HG03159 (cell line): ENCODE measurements around the gene CCDC85C.
A peak's percentile ranks its signal among the peaks of the same experiment; 100 is the strongest.

Source experiments
- ATAC-seq: cut with Tn5 transposase; IDR thresholded peaks from one replicate; pipeline ENCODE4 v1.9.1; 2021; ENCODE audit warnings: mild to moderate bottlenecking, moderate library complexity; ENCODE audit not compliant: unreplicated experiment

CCDC85C gene

DNA sequence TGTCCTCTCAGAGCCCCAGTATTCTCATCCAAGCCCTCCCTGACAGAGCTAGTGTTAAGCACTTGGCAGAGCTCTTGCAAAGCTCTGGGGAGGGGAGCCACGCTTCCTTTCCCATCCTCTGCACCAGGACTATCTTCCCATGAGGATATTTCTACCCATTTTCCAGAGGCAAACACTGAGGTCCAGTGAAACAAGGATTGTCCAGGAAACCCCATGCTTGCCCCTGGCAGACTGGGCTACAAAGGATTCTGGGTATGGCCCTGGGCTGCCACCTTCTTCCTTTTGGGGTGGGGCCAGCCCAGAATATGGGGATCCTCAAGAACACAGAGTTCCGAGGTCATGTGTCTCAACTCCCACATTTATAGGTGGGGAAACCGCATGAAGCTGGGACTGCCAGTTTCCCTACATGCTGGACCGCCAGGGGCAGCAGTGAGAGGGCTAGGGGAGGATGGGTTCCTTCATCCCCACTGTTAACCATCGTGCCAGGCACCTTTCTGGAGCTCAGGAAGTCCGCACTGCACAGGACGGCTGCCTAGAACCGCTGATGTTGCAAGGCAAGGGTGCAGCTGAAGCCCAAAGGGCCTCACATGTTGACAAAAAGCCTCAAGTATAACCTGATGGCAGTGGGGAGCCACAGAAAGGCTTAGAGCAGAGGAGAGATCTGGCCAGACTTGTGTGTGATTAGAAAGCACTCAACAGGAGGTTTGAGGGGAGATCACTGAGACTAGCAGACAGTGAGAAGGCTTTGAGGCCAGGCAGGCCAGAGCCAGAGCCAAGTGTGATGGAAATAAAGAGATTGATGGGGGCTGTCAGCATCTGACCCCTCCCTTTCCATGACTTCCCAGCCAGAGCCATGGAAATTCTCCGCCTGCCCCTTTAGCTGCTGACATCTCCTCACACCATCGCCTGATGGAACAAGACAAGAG lies 5.5 kb upstream of the CCDC85C start:
- no peak for ATAC-seq

DNA sequence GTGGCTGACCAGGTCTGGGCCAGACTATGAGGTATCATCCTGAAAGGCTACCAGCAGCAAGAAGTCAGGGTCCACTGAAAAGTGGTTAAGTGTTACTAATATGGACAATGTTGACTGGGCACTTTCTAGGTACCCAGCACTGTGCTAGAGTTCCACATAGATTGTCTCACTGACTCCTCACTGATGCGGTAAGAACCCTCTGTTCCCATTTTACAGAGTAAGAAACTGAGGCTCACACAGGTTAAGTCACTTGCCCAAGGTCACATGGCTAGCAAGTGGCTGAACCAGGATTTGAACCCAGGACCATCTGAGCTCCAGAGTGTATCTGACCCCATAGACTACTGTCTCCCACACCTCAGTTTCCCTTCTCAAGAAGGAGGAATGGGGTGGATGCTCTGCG lies 4.6 kb upstream of the CCDC85C start:
- ATAC-seq: no peak

DNA sequence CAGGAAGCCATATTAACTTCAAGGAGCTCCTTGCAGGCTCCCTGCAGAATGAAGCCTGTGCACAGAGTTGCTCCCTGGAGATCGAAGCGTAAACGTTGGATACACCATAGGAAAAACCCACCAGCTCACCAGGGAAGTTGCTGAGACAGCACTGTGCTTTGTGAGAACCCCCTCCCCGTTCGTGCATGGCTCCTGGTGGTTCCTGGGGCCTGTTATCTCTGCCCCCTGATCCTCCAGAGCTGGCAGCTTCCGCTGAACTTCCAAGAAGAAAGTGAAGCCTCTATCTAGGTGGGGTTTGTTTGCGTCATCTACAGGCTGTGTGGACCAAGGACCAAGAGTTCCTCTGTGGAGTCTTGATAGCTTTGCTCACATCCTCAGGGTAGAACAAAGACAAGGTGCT lies 2.4 kb upstream of the CCDC85C start:
- no peak for ATAC-seq

DNA sequence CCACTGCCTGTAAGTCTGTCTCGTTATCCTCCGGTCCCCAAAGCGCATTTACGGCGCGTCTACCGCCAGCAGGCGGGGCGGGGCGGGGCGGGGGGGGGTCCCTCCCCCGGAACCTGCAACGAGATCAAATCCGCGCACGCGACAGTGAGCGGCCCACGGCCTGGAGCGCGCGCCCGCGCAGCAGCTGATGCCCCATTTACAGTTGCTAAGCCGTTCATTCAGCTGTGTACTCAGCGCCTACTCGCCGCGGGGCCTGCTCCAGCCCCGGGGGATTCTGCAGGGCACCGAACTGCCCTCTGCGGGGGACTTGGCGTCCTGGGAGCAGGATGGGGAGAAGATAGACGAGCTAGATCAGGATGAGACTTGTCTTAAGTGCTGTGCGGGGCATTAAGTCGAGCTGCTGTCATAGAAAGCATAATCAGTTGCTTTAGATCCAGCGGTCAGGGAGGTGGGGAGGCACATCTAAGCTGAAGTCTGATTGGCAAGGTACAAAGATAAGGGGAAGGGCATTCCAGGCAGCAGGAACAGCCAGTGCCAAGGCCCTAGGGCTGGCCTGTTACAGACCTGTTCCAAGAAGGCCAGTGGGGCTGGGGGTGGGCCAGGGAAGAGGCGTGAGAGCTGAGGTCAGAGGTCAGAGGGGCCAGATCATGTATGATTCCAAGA lies 1.4 kb upstream of the CCDC85C start:
- peak; percentile 27 for ATAC-seq

DNA sequence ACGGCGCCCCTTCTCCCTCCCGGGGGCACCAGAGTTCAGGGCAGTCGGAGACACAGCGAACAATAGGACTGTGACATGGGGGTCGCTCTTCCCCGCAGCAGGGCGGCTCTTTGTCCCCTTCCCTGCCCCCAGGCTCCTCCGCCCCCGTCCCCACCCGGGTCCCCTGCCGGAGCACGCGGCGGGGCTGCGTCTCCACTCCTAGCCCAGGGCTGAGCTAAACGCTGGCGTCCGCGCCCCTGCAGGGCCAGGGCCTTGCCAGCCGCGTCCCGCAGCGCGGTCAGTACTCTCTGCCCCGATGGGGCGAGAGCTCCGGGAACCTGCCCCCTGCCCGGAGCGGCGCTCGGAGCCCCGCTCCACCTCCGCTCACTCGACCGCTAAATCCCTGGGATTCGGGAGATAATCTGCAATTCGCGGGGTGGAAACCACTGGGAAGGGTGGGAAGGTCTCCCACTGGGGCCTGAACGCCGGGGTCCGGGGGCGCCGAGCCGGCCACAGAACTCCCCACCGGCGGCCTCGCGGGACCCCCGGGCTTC lies 825 bp upstream of the CCDC85C start:
- ATAC-seq: peak; percentile 33

DNA sequence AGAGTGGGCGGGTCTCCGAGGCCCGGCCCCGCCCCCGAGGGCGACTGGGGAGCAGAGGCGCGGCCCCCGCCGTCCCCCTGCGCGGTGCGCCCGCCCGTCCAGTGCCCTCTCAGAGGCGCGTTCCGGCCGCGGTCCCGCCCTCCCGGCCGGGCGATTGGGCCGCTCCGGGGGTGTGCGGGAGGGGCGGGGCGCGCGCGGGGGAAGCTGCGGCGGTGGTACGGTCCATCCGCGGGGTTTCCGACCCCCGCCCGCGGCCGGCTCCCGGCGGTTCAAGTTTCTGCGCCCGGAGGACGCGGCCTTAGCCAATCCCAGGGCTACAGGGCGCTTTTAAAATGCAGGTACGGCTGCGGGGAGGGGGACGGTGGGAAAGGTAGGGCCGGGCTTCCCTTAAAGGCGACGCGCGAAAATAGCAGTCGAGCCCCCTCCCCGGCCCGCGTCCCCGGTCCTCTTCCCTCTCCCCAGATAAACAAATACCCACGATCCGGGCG lies 315 bp upstream of the CCDC85C start:
- peak; percentile 92 for ATAC-seq

DNA sequence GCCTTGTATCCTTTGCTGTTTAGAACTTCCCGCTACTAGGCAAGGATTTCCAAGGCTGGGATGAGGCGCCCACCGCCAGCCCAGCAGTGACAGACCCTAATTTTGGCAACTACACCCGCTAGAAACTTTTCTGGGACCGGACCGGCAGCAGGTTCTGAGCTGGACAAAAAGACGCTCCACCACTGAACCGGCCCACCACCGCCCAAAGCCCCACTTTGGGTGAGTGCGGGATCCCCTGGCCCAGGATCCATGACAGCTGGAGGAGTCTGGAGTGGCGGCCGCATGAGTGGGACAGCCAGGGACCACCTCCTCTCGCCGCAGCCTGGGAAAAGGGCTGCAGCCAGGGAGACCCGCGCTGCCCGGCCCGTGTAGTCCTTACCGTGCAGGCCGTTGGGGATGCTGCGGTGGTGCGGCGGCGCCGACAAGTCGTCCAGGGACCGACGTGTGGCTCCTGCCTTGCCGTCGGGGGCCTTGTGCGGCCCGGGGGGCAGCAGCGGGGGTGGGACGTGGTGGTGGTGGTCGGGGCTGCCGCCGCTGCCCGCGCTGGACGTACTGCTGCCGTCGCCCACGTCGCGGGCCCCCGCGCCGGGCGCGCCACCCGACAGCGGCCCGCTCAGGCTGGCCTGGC lies 1.1 kb downstream of the CCDC85C start:
- no peak for ATAC-seq

DNA sequence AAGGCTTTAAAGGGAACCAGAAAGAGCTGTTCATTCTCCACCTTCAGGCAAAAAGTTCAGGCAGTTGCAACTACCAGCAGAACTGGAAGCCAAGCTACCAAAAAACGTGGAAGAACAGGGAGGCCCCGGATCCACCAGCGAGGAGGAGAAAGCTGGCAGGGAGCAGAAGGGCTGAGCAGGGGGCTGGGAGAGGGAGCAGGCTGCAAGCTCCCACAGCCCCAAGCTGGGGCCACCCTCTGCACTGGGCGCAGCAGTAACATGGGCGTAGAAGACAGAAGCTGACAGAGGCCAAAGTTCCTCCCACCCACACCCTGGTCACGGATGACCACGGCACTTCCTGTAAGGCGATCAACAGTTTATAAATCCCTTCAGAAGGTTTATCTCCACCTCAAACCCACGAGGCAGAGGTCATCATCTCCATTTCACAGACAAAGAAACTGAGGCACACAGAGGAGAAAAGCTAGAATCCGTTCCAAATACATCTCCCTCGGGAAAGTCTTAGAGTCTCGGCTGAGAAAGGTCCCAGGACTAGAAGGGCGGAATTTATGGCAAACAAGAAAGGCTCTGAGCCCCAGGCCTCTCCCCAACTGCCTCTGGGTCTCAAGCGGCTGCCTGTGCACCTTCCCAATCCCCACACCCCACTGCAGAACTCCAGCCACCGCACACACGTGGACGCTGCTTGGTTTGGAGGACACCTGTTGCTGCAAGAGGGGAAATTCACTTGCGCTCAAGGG lies 1.8 kb downstream of the CCDC85C start:
- ATAC-seq: no peak

DNA sequence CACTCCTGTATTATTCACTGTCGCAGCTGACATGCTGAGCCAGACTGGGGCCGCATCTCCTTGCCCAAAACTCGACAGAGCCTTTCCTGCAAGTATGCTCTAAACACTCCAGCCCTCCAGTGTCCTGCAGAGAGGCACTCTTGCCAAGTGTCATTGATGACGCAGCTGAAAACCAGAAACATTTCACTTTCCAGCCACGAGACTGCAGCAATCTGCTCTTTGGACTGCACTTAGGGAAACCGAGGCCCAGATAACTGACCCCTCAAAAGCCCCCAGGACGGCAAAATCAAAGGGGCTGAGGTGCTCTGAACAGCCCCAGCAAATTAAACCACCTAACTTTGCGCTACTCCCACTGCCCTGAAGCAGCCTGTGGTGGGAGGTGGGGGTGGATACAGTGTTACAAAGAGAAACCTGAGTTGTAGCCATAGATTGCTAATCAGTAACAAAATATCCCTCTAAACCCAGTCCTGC lies 2.6 kb downstream of the CCDC85C start:
- no peak for ATAC-seq

DNA sequence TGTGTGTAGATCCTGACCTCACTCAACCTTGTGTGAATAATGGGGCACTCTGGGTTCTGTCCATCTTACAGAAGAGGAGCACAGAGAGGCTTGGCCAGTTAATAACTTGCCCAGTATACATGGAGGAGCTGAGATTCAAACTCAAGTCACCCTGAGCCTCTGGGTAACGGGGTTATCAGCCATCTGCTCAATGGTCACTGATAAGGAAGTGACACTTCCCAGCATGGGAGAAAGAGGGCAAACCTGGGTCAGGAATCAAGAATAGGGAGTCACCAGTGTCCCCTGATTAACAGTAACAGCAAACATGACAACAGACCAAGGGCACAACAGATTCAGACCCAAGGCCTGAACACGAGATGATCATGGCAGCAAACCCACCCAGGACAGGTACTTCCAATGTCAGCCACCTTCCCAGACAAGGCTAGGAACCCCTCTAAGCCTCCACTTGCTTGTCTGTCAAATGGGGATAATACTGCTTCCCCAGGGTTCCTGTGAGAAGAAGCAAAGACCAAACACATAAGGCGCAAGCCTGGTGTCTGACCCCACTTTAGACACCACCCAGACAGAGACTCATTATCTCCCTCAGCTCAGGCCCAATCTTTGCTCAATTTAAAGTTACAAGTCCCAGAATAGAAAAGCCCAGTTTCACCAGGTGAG lies 3.6 kb downstream of the CCDC85C start:
- ATAC-seq: no peak

DNA sequence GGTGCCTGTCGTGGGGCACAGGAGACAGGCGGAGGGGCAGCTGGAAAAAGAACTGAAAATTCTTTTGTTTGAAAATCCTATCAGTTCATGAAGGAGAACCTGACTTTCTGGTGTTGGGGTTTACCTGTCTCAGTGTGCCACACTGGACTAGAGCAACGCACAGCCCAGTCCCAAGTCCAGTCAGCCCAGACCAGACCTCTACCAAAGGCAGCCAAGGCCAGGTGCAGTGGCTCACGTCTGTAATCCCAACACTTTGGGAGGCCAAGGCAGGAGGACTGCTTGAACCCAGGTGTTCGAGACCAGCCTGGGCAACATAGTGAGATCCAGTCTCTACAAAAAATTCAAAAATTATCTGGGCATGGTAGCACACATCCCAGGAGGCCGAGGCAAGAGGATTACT lies 4.6 kb downstream of the CCDC85C start:
- no peak for ATAC-seq

DNA sequence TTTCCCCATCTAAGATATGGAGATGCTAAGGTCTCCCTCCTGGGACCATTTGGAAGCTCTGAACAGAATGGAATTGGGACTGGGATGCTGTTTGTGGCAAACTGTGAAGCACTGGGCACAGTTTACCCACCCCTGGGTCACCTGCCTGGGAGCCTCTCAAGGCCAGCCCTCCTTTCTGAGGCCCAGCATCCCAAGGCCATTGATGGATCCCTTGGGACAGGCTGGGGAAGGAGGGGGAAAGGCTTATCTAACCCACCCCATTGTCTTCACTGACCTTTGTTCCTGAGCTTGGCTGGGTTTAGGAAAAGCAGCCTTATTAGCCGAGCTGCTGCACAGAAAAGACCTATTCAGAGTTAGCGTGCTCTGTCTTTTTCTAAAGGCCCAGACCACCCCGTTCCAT lies 5.2 kb downstream of the CCDC85C start:
- no peak for ATAC-seq

DNA sequence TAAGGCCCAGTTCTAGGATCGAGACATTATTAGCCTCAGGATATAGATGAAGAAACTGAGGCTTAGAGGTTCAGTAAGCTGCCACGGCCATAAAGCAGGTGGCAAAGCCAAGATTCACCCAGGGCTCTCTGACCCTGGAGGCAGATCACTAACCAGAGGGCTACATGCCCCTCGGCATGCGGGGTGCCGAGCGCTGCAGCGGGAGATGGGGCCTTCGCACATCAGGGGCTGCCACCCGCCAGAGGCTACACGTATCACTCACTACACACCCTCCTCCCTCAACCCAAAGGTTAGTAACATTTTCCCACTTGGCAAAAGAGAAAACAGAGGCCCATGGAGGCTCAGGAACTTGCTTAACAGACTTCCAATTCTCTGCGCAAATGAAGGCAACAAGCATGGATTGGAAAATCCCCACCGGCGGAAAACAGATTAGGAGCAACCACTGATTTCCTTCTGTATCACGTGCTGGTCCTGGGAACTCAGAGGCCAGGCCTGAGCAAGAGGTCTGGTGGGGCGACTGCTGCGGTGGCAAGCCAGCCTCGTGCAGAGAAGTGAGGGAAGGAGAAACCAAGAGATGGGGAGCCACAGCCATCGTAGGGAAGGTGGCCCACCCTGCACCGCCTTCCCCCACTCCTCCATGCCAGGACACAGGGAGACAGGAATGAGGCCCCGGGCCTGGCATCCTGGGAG lies 6.0 kb downstream of the CCDC85C start:
- no peak for ATAC-seq

DNA sequence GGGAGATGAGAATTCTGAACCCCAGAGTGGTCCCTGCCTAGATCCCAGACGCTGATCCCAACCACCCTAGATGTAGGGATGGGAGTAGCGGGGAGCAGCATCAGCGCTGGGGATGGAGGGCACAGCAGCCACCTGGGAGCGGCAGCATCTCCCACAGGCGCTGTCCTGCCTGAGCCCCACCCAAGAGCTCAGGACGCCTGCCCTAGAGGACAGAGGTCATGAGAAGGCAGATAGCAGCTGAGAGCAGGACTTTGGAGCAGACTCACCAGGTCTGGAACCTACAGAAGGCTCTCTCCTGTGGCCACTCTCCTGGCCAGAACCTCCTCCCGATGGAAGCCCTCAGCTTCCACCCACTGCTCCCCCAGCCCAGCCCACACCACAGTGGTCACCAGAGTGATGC lies 7.2 kb downstream of the CCDC85C start:
- no peak for ATAC-seq

DNA sequence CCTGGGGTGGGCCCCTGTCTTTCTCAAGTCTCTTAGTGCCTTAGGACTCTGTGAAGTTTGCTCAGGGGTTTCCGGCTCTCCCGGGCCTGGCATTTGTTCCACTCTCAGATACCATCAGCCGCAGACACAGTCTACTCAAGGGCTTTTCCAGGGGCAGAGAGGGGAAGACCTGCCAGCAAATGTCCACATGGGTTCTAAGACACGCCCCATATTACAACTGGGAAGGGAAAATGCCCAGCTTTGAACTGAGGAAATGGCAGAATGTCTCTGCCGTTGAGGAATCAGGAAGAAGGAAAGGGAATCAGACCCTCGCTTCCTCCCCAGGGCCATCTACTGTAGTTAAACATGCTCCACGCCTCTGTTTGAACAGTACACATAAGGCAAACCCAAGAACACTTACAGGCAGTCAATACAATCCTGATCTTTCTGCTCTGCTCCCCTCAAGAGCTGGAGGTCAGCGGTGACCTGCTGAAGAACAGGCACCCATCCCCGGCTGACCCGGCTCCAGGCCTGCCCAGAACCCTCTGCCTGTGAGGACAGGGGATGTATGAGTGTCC lies 7.9 kb downstream of the CCDC85C start:
- ATAC-seq: no peak

DNA sequence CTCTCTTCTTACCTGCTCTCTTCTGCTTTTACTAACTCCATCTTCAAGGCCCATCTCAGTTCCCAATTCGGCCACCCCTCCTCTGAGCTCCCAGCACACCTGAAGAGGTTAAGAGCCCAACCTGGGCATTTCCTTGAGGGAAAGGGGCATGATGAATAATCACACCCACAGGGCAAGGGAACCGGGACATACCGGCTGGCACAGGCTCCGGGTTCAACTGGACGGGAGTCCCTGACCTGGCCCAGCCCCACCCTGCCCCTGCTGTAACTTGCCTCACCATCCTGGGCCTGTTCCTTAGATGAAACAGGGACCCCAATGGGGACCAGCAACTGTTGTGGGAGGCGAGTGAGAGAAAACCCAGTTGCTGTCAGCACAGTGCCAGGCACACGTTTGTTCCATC lies 8.5 kb downstream of the CCDC85C start:
- ATAC-seq: no peak

DNA sequence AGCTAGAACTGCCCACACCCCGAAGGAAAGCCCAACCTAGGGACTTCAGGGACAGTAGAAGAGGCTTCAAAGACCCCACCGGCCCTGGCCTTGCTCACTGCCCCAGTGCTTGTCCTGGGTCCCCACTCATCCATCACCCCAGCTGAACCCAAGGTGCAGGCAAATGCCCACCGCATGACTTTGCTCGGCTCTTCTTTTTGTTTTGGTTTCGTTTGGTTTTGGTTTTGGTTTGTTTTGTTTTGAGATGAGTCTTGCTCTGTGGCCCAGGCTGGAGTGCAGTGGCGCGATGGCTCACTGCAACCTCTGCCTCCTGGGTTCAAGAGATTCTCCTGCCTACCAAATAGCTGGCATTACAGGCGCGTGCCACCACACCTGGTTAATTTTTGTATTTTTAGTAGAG lies 9.0 kb downstream of the CCDC85C start:
- peak; percentile 90 for ATAC-seq

DNA sequence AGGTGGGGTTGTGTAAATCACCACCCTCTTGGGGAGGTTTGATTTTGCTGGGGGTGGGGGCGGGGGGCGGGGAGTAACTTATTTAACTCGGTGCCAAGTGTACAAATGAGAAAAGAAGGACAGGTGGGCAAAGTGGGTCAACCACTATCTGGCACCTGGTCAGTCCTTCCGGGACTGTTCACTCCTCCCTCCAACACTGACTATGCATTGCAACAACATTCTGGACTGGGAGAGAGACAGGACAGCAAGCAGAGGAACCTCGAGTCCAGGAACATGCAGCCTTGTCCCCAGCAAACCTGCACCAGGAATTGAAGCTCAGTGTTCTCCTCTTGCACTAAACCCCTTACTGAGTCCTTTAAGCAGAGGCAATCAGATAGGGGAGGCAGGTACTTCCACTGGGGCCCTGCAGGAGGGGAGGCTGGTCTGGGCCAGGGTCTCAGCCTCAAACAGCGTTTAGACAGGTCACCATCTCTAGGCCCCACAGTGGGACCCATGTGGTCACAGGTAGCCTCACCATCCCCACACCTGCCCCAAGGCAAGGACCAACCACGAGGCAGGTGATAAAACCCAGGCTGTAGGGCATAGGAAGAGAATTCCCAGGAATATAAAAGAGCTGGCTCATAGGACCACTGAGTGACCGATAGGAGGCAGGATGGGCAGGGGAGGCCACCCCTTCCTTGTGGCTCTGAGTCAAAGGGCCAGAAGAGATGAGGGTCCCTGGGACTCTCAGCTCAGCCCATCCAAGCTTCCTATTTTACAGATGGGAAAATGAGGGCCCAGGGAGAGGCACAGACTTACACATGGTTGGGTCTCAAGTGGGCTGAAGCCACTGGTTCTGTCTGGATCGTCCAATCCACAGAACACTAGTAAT lies 9.8 kb downstream of the CCDC85C start:
- ATAC-seq: no peak
